Neural cell (in vitro differentiated cells): ENCODE data around the gene SPRYD3. TPM values are rescaled to one million over a fixed set of nuclear protein-coding genes. Genes with fewer than 3 reads are reported as not detected.

Source experiments
- H2AFZ ChIP-seq: fragments of 200-600, 300-800 bp; sonication (generic), shearing (Covaris generic); 2 replicates; pipeline ENCODE4 v1.6.0; 2014; ENCODE audit warnings: low read depth, mild to moderate bottlenecking, antibody characterized with exemption, low read length, moderate library complexity
- H3F3A ChIP-seq: fragments of 200-600 bp; shearing (Covaris generic); 2 replicates; pipeline ENCODE4 v1.6.1; 2016; ENCODE audit warnings: mild to moderate bottlenecking, moderate library complexity, mixed read lengths, antibody characterized with exemption, low read length; ENCODE audit not compliant: insufficient read depth, poor library complexity, severe bottlenecking
- H3K27ac ChIP-seq: fragments of 200-600, 300-800 bp; sonication (generic), shearing (Covaris generic); 2 replicates; pipeline ENCODE4 v1.5.1; 2014; ENCODE audit warnings: mild to moderate bottlenecking, low read length, moderate library complexity
- H3K27me3 ChIP-seq: fragments of 300-800, 200-600 bp; sonication (generic), shearing (Covaris generic); 2 replicates; pipeline ENCODE4 v1.6.0; 2014; ENCODE audit warnings: mild to moderate bottlenecking, low read depth, low read length, moderate library complexity; ENCODE audit not compliant: insufficient read depth
- H3K36me3 ChIP-seq: fragments of 300-800, 200-600 bp; sonication (generic), shearing (Covaris generic); 2 replicates; pipeline ENCODE4 v1.5.1; 2014; ENCODE audit warnings: mild to moderate bottlenecking, antibody characterized with exemption, low read length, moderate library complexity; ENCODE audit not compliant: insufficient read depth
- H3K4me2 ChIP-seq: fragments of 300-800, 200-600 bp; sonication (generic), shearing (Covaris generic); 2 replicates; pipeline ENCODE4 v1.6.0; 2014; ENCODE audit warnings: mild to moderate bottlenecking, low read length
- H3K4me3 ChIP-seq: fragments of 300-800, 200-600 bp; sonication (generic), shearing (Covaris generic); 2 replicates; pipeline ENCODE4 v1.5.1; 2014; ENCODE audit warnings: mild to moderate bottlenecking, low read length, moderate library complexity
- H3K79me2 ChIP-seq: fragments of 200-600 bp; shearing (Covaris generic); replicated peaks from 2 replicates; pipeline ENCODE4 v1.6.0; 2014; ENCODE audit warnings: mild to moderate bottlenecking, low read length, moderate library complexity; ENCODE audit not compliant: insufficient read depth
- H3K9ac ChIP-seq: fragments of 300-800, 200-600 bp; sonication (generic), shearing (Covaris generic); 2 replicates; pipeline ENCODE4 v1.6.1; 2016; ENCODE audit warnings: mild to moderate bottlenecking, low read length, mixed read lengths
- H3K9me2 ChIP-seq: fragments of 200-600 bp; shearing (Covaris generic); 2 replicates; pipeline ENCODE4 v1.6.1; 2016; ENCODE audit warnings: mild to moderate bottlenecking, low read length, mixed read lengths; ENCODE audit not compliant: insufficient read depth
- H3K9me3 ChIP-seq: fragments of 200-600, 300-800 bp; sonication (generic), shearing (Covaris generic); 2 replicates; pipeline ENCODE4 v1.6.1; 2016; ENCODE audit warnings: mild to moderate bottlenecking, mixed run types, low read length, moderate library complexity, mixed read lengths
- H4K20me1 ChIP-seq: fragments of 200-600 bp; shearing (Covaris generic); 2 replicates; pipeline ENCODE4 v1.6.1; 2016; ENCODE audit warnings: mild to moderate bottlenecking, mixed run types; ENCODE audit not compliant: insufficient read depth
- CTCF ChIP-seq: fragments of 450-650 bp; IDR thresholded peaks from 2 replicates; pipeline ENCODE4 v1.5.1; 2014; ENCODE audit warnings: antibody characterized with exemption, mild to moderate bottlenecking, moderate library complexity; ENCODE audit not compliant: poor library complexity, severe bottlenecking
- EP300 ChIP-seq: fragments of 450-650 bp; conservative IDR thresholded peaks from 2 replicates; pipeline ENCODE4 v1.6.1; 2014; ENCODE audit warnings: antibody characterized with exemption, mild to moderate bottlenecking, moderate library complexity; ENCODE audit not compliant: poor library complexity, severe bottlenecking
- EZH2 ChIP-seq: fragments of 200-600, 300-800 bp; shearing (Covaris generic), sonication (generic); IDR thresholded peaks from 2 replicates; pipeline ENCODE4 v1.6.1; 2014; ENCODE audit warnings: antibody characterized with exemption, low read length, borderline replicate concordance, mild to moderate bottlenecking; ENCODE audit not compliant: insufficient read depth, poor library complexity, severe bottlenecking
- MXI1 ChIP-seq: fragments of 450-650 bp; conservative IDR thresholded peaks from 2 replicates; pipeline ENCODE4 v1.6.1; 2014; ENCODE audit warnings: antibody characterized with exemption, mild to moderate bottlenecking; ENCODE audit not compliant: poor library complexity, severe bottlenecking
- POLR2AphosphoS5 ChIP-seq: IDR thresholded peaks from 2 replicates; pipeline ENCODE4 v1.6.1; 2012
- RAD21 ChIP-seq: fragments of 450-650 bp; conservative IDR thresholded peaks from 2 replicates; pipeline ENCODE4 v1.6.1; 2014; ENCODE audit warnings: antibody characterized with exemption, mild to moderate bottlenecking, moderate library complexity
- REST ChIP-seq: IDR thresholded peaks from 2 replicates; pipeline ENCODE4 v1.6.1; 2012; ENCODE audit warnings: borderline replicate concordance
- SMC3 ChIP-seq: fragments of 450-650 bp; conservative IDR thresholded peaks from 2 replicates; pipeline ENCODE4 v1.6.1; 2014; ENCODE audit warnings: antibody characterized with exemption, mild to moderate bottlenecking, moderate library complexity; ENCODE audit not compliant: poor library complexity
- TAF1 ChIP-seq: IDR thresholded peaks from 2 replicates; pipeline ENCODE4 v1.6.1; 2012; ENCODE audit warnings: low read depth
- polyA plus RNA-seq: library from polyadenylated mRNA; depleted of rRNA; stranded (reverse); fragments of >200 nt; gene quantifications from 2 replicates; pipeline ENCODE4 v1.2.3, GENCODE V29; 2014

Gene SPRYD3
- polyA plus RNA-seq, 1 donor from 2014 or later, result 20.8 TPM

DNA sequence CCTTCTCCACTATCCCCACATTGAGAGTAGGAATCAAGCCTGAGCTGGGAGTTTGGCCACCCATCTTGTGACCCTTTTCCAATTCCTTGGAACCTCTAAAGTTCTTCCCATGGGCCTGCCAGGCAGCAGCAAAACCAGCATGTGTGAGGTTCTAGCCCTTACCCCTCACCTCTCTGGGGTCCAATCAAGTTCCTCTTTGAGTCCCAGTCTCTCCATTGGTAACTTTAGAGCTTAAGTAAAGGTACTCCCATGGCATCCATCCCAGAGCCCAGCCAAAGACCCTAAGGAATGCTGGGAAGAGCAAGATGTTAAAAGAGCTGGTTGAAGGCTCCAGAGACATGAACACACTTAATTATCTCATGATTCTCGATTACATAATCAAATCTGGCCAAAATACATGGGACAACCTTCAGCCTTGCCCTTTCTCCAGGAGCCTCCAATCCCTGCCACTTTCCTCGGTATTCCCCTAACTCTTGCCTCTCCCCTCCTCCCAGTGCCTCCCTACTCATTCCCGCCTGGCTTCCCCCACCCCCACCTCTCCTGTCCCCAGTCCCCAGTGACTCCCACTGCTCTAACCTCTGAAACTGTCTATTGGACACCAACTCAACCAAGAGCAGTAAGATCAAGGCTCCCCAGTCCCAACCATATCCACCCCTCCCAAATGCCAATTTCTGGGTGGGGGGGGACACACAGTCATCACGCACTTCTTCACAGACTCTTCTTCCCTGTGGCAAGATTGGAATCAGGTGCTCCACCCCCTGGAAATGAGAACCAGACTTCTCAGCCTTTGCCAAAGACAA lies 34.1 kb downstream of the SPRYD3 start:
- Histone ChIP-seq H3K4me3 (no peak overlapping the region), H4K20me1 (no peaks in the 10 kb centered on the region), H3K36me3 (no peaks in the 10 kb centered on the region), H3K79me2 (no peaks in the 10 kb centered on the region), H2AFZ (no peak overlapping the region), H3F3A (no peaks in the 10 kb centered on the region), H3K4me2 (no peak overlapping the region), H3K9ac (no peak overlapping the region), H3K9me2 (no peaks in the 10 kb centered on the region), H3K9me3 (no peaks in the 10 kb centered on the region), H3K27ac (no peak overlapping the region), H3K27me3 (no peaks in the 10 kb centered on the region)
- no peak for TF ChIP-seq POLR2AphosphoS5

GRCh38 chr12:53044052-53044581 lies 35.1 kb downstream of the SPRYD3 start:
- peaks cover 3% of the 10 kb centered on the region for H3F3A ChIP-seq
- no peak overlapping the region for H3K9ac ChIP-seq
- H3K36me3 ChIP-seq, result no peaks in the 10 kb centered on the region
- no peak overlapping the region for H3K4me2 ChIP-seq
- TF ChIP-seq EP300 (no peak), TAF1 (no peak), SMC3 (no peak), RAD21 (no peak), MXI1 (no peak), EZH2 (no peak), CTCF (no peak), REST (no peak), POLR2AphosphoS5 (no peak)
- no peak overlapping the region for H2AFZ ChIP-seq
- no peaks in the 10 kb centered on the region for H4K20me1 ChIP-seq
- no peaks in the 10 kb centered on the region for H3K27me3 ChIP-seq
- H3K27ac ChIP-seq, result no peak overlapping the region
- H3K9me3 ChIP-seq, result no peaks in the 10 kb centered on the region
- H3K79me2 ChIP-seq, result no peaks in the 10 kb centered on the region
- no peak overlapping the region for H3K4me3 ChIP-seq
- H3K9me2 ChIP-seq, result no peaks in the 10 kb centered on the region
